ENCODE data around the gene WASHC2A.
"Not testable (repeated sequence)": the region's sequence is repeated elsewhere in the genome, so short reads cannot be mapped to it uniquely, and the experiment has no call there.

GRCh38 chr10:50035337-50035736 lies 32.4 kb upstream of the WASHC2A start:
- not testable (repeated sequence) for TF ChIP-seq CTCF (IDR thresholded peaks at IDR 0.05); EZH2 (IDR thresholded peaks at IDR 0.05; ENCODE audit: borderline replicate concordance, insufficient read depth, low read depth, low read length, poor library complexity, severe bottlenecking)

Data from B cell (primary cell).